Measurements from ENCODE around the gene TGFBR3L. TPM values are rescaled to one million over a fixed set of nuclear protein-coding genes. Genes with fewer than 3 reads are reported as not detected.

TGFBR3L gene
- total and polyA plus RNA-seq, 2 of the 13 experiments (the other 11 are each of a cell fraction or from before 2014, with no cell fraction given): 0.20 to 1.0 TPM

GRCh38 chr19:7872306-7873204, 42.1 kb upstream of the TGFBR3L start (continued):
- TF ChIP-seq PAF1 (CRISPR knock-in tag; IDR thresholded peaks at IDR 0.05) (no peak), ARID4A (CRISPR knock-in tag; IDR thresholded peaks at IDR 0.05; ENCODE audit: borderline replicate concordance) (0 out of 2 replicates have a peak, but pooled peaks have one; percentile 27), NFIB (CRISPR knock-in tag; IDR thresholded peaks at IDR 0.05; ENCODE audit: borderline replicate concordance) (no peak), ZMYM3 (CRISPR knock-in tag; IDR thresholded peaks at IDR 0.05) (peak; percentile 89), ARID2 (CRISPR knock-in tag; IDR thresholded peaks at IDR 0.05; ENCODE audit: borderline replicate concordance) (no peak), HNRNPLL (IDR thresholded peaks at IDR 0.05; ENCODE audit: low read depth, low read length, poor library complexity, severe bottlenecking) (peak; percentile 14), PATZ1 (CRISPR knock-in tag; IDR thresholded peaks at IDR 0.05) (peak; percentile 17; the same call in 1 of the 2 replicates), ADNP (CRISPR knock-in tag; IDR thresholded peaks at IDR 0.05) (0 out of 2 replicates have a peak, but pooled peaks have one; percentile 45), SOX6 (IDR thresholded peaks at IDR 0.05) (no peak), SOX6 (CRISPR knock-in tag; IDR thresholded peaks at IDR 0.05) (0 out of 2 replicates have a peak, but pooled peaks have one; percentile 1), ZNF713 (CRISPR knock-in tag; IDR thresholded peaks at IDR 0.05) (0 out of 2 replicates have a peak, but pooled peaks have one; percentile 56)

Measured in HepG2 (cell line).